K562 (cell line): ENCODE measurements around the gene RTCA. TPM values are rescaled to one million over a fixed set of nuclear protein-coding genes. Genes with fewer than 3 reads are reported as not detected.

Source experiments
- ATAC-seq: fragments of 200-7000 bp; cut with Tn5 transposase; 3 replicates; pipeline ENCODE4 v1.9.1; 2020; ENCODE audit warnings: moderate library complexity
- BruUV-seq: library from RNA; stranded (reverse); fragments of 400-500 nt; replicated peaks from 2 replicates; lab custom pipeline; 2021; lab: Mats Ljungman, UMichigan
- CTCF ChIA-PET: fragments of 300-600 bp; formaldehyde crosslinking; extraction: SDS; loops from one replicate; lab custom pipeline; 2021; ENCODE audit warnings: low intra/inter-chr PET ratio; lab: Yijun Ruan, JAX
- POLR2A ChIA-PET: fragments of 300-600, 350-650 bp; sonication (Branson Sonifier 250); formaldehyde crosslinking; extraction: SDS; loops from one replicate; lab custom pipeline; 2021; ENCODE audit warnings: antibody characterized with exemption, inconsistent platforms; lab: Yijun Ruan, JAX
- DNase-seq, 4 experiments: peaks; one replicate each; pipeline versions ENCODE4 v3.0.0 to v3.0.0-alpha.2; 2011 to 2018; ENCODE audit warnings: low spot score in 3 of 4, mixed read lengths in 3 of 4; ENCODE audit errors: extremely low read depth in 1 of 4
- FAIRE-seq: peaks from 2 replicates; lab custom pipeline; 2011; peaks lifted over from hg19 to GRCh38; lab: Jason Lieb, UNC
- H2AFZ ChIP-seq: 2 replicates; pipeline ENCODE4 v1.6.0; 2011; ENCODE audit warnings: low read depth, low read length, control low read depth, inconsistent platforms
- H3K27ac ChIP-seq: fragments of 200-600 bp; 3 replicates; pipeline ENCODE4 v1.8.0; 2011; ENCODE audit warnings: low read depth, mild to moderate bottlenecking, control low read depth, inconsistent platforms, low read length, moderate library complexity, mixed read lengths; ENCODE audit errors: extremely low read depth
- H3K27me3 ChIP-seq, 2 experiments: fragments of 300-600 bp in 1 of 2; 2 replicates in 1 of 2; 3 replicates in 1 of 2; pipeline versions ENCODE4 v1.6.0 to v1.8.0; 2011; ENCODE audit warnings: inconsistent platforms in 2 of 2, low read length in 2 of 2, mild to moderate bottlenecking in 1 of 2, mixed read lengths in 1 of 2, moderate library complexity in 1 of 2; ENCODE audit not compliant: control insufficient read depth in 2 of 2, insufficient read depth in 2 of 2
- H3K36me3 ChIP-seq: fragments of 300-600 bp; 3 replicates; pipeline ENCODE4 v1.8.0; 2011; ENCODE audit warnings: mild to moderate bottlenecking, low read length, inconsistent platforms; ENCODE audit not compliant: control insufficient read depth, insufficient read depth
- H3K4me1 ChIP-seq, 2 experiments: fragments of 200-600 bp in 1 of 2; replicated peaks in 1 of 2; 2 replicates in 1 of 2; 3 replicates in 1 of 2; pipeline versions ENCODE4 v1.5.1 to v1.8.0; 2011; ENCODE audit warnings: inconsistent platforms in 2 of 2, low read length in 2 of 2, mild to moderate bottlenecking in 1 of 2, mixed read lengths in 1 of 2, moderate library complexity in 1 of 2; ENCODE audit not compliant: control insufficient read depth in 2 of 2, insufficient read depth in 2 of 2
- H3K4me2 ChIP-seq: 2 replicates; pipeline ENCODE4 v1.6.1; 2011; ENCODE audit warnings: low read length, control low read depth, inconsistent platforms, mixed read lengths; ENCODE audit not compliant: insufficient read depth
- H3K4me3 ChIP-seq: fragments of 200-600 bp; sonication (generic), shearing (Covaris generic); 2 replicates; pipeline ENCODE4 v1.5.1; 2016; ENCODE audit warnings: control low read depth, inconsistent platforms
- H3K79me2 ChIP-seq: fragments of 200-600 bp; 3 replicates; pipeline ENCODE4 v1.8.0; 2011; ENCODE audit warnings: low read length, inconsistent platforms; ENCODE audit not compliant: control insufficient read depth, insufficient read depth
- H3K9ac ChIP-seq, 2 experiments: 2 replicates each; pipeline versions ENCODE4 v1.6.0 to v1.6.1; 2011; ENCODE audit warnings: low read depth in 2 of 2, low read length in 2 of 2, control low read depth in 1 of 2, inconsistent platforms in 1 of 2, mild to moderate bottlenecking in 1 of 2, mixed read lengths in 1 of 2; ENCODE audit not compliant: insufficient read depth in 1 of 2
- H3K9me1 ChIP-seq: one replicate; pipeline ENCODE4 v1.6.0; 2011; ENCODE audit warnings: inconsistent platforms, mild to moderate bottlenecking, low read length, moderate library complexity; ENCODE audit not compliant: control insufficient read depth, insufficient read depth
- H3K9me3 ChIP-seq: replicated peaks from 2 replicates; pipeline ENCODE4 v1.5.1; 2011; ENCODE audit warnings: low read depth, low read length, inconsistent platforms; ENCODE audit not compliant: control insufficient read depth, insufficient read depth
- H4K20me1 ChIP-seq: replicated peaks from 2 replicates; pipeline ENCODE4 v1.6.1; 2011; ENCODE audit warnings: low read length, inconsistent platforms, mixed read lengths; ENCODE audit not compliant: control insufficient read depth, insufficient read depth
- CREB5 ChIP-seq: fragments of 250-450 bp; sonication (Bioruptor Pico); IDR thresholded peaks from 2 replicates; pipeline ENCODE4 v1.5.0; 2020; ENCODE audit warnings: mild to moderate bottlenecking
- ESRRA ChIP-seq: fragments of 450-650 bp; IDR thresholded peaks from 2 replicates; pipeline ENCODE4 v1.6.1; 2014; ENCODE audit warnings: low read depth, mild to moderate bottlenecking, moderate library complexity, borderline replicate concordance
- NUFIP1 ChIP-seq: fragments of 450-650 bp; IDR thresholded peaks from 2 replicates; pipeline ENCODE4 v1.6.1; 2018; ENCODE audit not compliant: partially characterized antibody
- POLR3G ChIP-seq: IDR thresholded peaks from 2 replicates; pipeline ENCODE4 v1.6.1; 2011; ENCODE audit not compliant: insufficient read length, insufficient replicate concordance; ENCODE audit errors: extremely low read depth
- RCOR1 ChIP-seq, 2 experiments: IDR thresholded peaks; 2 replicates each; pipeline ENCODE4 v1.6.1; 2012; ENCODE audit warnings: low read depth in 2 of 2, low read length in 2 of 2, borderline replicate concordance in 1 of 2, improper control_type of control experiment in 1 of 2
- TRIM24 ChIP-seq, 2 experiments: fragments of 450-650 bp; IDR thresholded peaks; 2 replicates each; pipeline ENCODE4 v1.6.1; 2016
- TRIM28 ChIP-seq: fragments of 450-650 bp; IDR thresholded peaks from 2 replicates; pipeline ENCODE4 v1.6.1; 2017
- ZFPM2 ChIP-seq: fragments of 250-450 bp; sonication (Bioruptor Pico); IDR thresholded peaks from 2 replicates; pipeline ENCODE4 v1.5.1; 2022; ENCODE audit warnings: mild to moderate bottlenecking
- ZNF217 ChIP-seq: sonication (generic); formaldehyde crosslinking; IDR thresholded peaks from 2 replicates; pipeline ENCODE4 v1.8.0; 2022; ENCODE audit warnings: mild to moderate bottlenecking, missing genetic modification reagents
- ZNF316 ChIP-seq: fragments of 450-650 bp; IDR thresholded peaks from 2 replicates; pipeline ENCODE4 v1.6.1; 2016
- WGBS: fragments of 100-300 bp; shearing (Covaris generic); methylation state at CpG from one replicate; pipeline ENCODE4 v1.1.6; 2016; ENCODE audit warnings: low coverage, mixed read lengths; ENCODE audit not compliant: insufficient coverage; ENCODE audit errors: missing lambda C conversion rate; 5-methylcytosine and 5-hydroxymethylcytosine counted together
- in situ Hi-C: fragments of 300-500 bp; cut with MboI; formaldehyde crosslinking; loops from 4 replicates; pipeline ENCODE4 v1.15.0; 2018; ENCODE audit warnings: inconsistent platforms, mixed read lengths
- intact Hi-C: fragments of 100-400 bp; cut with micrococcal nuclease; formaldehyde crosslinking; loops from 2 replicates; pipeline ENCODE4 v1.14.2; 2022
- polyA plus RNA-seq, 8 experiments: library from polyadenylated mRNA; depleted of rRNA in 4 of 8; stranded (reverse) in 5 of 8; unstranded in 3 of 8; fragments of >200 nt; fragmentation: Nextera tagmentation in 2 of 8; fragmentation: Illumina TruSeq in 1 of 8; extraction: Ambion mirVana in 2 of 8; extraction: Trizol in 1 of 8; gene quantifications; 2 replicates each; pipeline versions ENCODE4 v1.2.1 to v1.2.3, GENCODE V29; 2011 to 2014; ENCODE audit warnings: inconsistent platforms in 1 of 8, missing spikeins in 1 of 8
- total RNA-seq, 7 experiments: library from RNA; depleted of rRNA in 6 of 7; stranded (reverse); fragments of >200 nt in 6 of 7; fragmentation: Illumina TruSeq in 2 of 7; extraction: Trizol in 2 of 7; gene quantifications; 2 replicates each; pipeline versions ENCODE4 v1.2.1 to v1.2.3, GENCODE V29; 2011 to 2021; ENCODE audit warnings: low replicate concordance in 1 of 7
- TF ChIP-seq, protein P1 (sequence below), 3 experiments: fragments of 200-800 bp in 1 of 3; fragments of 250-450 bp in 1 of 3; fragments of 450-650 bp in 1 of 3; sonication (Bioruptor Pico) in 1 of 3; sonication (Bioruptor generic) in 1 of 3; formaldehyde crosslinking in 1 of 3; IDR thresholded peaks; 2 replicates each; pipeline versions ENCODE4 v1.6.1 to v1.8.0; 2016 to 2022; ENCODE audit warnings: mild to moderate bottlenecking in 2 of 3, missing genetic modification characterization in 2 of 3, missing compliant biosample characterization in 1 of 3, moderate library complexity in 1 of 3

Gene RTCA
- total and polyA plus RNA-seq, 9 of the 15 experiments (the other 6 are each of a cell fraction or from before 2014, with no cell fraction given), result 11.6 to 57.2 (median 43.2) TPM

- BruUV-seq, result no TSS peak
- DNase-seq, result no peak
- in situ Hi-C loops, result no loop called here
- no peaks in the 10 kb centered on the region for H3K27me3 ChIP-seq
- intact Hi-C loops, result no loop called here
- H3K27ac ChIP-seq, result no peak overlapping the region
- peak overlapping the region; percentile 25; the same call in 1 of the 2 replicates for H2AFZ ChIP-seq
- CTCF ChIA-PET, result no interaction called here
- POLR2A ChIA-PET, result no interaction called here
- H3K36me3 ChIP-seq, result no peaks in the 10 kb centered on the region
- H3K9ac ChIP-seq, result no peak overlapping the region
- H3K4me3 ChIP-seq, result no peak overlapping the region
- WGBS, result 86% methylated on average over 7 of the region's 7 CpGs
- no peak overlapping the region for H3K4me2 ChIP-seq
- no peak for FAIRE-seq
- H3K4me1 ChIP-seq, result peaks cover 10 to 27% of the 10 kb centered on the region in 2 experiments
- H3K9me1 ChIP-seq, result no peaks in the 10 kb centered on the region
- ATAC-seq, result no peak
- H3K79me2 ChIP-seq, result no peaks in the 10 kb centered on the region
- TF ChIP-seq ZNF316 (peak; percentile 31; the same call in 1 of the 2 replicates), POLR3G (no peak), TRIM24 (IDR thresholded peaks at IDR 0.05) (peak; percentile 43 to 68; a peak in 3 of 4 replicates)
- H3K9me3 ChIP-seq, result no peaks in the 10 kb centered on the region; the same call in 1 of the 2 replicates
- no peaks in the 10 kb centered on the region for H4K20me1 ChIP-seq
Measured at GRCh38 chr1:100321100-100321493, 55.1 kb downstream of the RTCA start.

- ChIA-PET CTCF (interaction anchor here (0.6 kb wide), 1 partner anchor 41 kb away, joined by 3 read pairs; no protein-coding TSS in a partner anchor), POLR2A (no interaction called here)
- H3K27me3 ChIP-seq, result no peaks in the 10 kb centered on the region
- intact Hi-C loops, result no loop called here
- H3K9me1 ChIP-seq, result no peaks in the 10 kb centered on the region
- H3K4me3 ChIP-seq, result no peak overlapping the region
- ATAC-seq (no peak), FAIRE-seq (no peak), DNase-seq (no peak)
- no peaks in the 10 kb centered on the region for H3K79me2 ChIP-seq
- no peak overlapping the region for H3K4me2 ChIP-seq
- BruUV-seq, result no TSS peak
- H2AFZ ChIP-seq, result peak overlapping the region; percentile 25; the same call in 1 of the 2 replicates
- H4K20me1 ChIP-seq, result no peaks in the 10 kb centered on the region
- in situ Hi-C loops, result no loop called here
- no peak overlapping the region for H3K27ac ChIP-seq
- peaks cover 10 to 27% of the 10 kb centered on the region in 2 experiments for H3K4me1 ChIP-seq
- H3K36me3 ChIP-seq, result no peaks in the 10 kb centered on the region
- H3K9ac ChIP-seq, result no peak overlapping the region
- H3K9me3 ChIP-seq, result no peaks in the 10 kb centered on the region
- 78% methylated on average over 8 of the region's 8 CpGs for WGBS
- TF ChIP-seq TRIM28 (no peak), ZFPM2 (no peak), ZNF217 (CRISPR knock-in tag) (no peak), CREB5 (CRISPR knock-in tag) (no peak), ESRRA (no peak), RCOR1 (IDR thresholded peaks at IDR 0.05; ENCODE audit: borderline replicate concordance in 1 of 2, low read depth in 2 of 2, low read length in 2 of 2) (no peak), NUFIP1 (no peak)
- TF ChIP-seq, protein P1, sequence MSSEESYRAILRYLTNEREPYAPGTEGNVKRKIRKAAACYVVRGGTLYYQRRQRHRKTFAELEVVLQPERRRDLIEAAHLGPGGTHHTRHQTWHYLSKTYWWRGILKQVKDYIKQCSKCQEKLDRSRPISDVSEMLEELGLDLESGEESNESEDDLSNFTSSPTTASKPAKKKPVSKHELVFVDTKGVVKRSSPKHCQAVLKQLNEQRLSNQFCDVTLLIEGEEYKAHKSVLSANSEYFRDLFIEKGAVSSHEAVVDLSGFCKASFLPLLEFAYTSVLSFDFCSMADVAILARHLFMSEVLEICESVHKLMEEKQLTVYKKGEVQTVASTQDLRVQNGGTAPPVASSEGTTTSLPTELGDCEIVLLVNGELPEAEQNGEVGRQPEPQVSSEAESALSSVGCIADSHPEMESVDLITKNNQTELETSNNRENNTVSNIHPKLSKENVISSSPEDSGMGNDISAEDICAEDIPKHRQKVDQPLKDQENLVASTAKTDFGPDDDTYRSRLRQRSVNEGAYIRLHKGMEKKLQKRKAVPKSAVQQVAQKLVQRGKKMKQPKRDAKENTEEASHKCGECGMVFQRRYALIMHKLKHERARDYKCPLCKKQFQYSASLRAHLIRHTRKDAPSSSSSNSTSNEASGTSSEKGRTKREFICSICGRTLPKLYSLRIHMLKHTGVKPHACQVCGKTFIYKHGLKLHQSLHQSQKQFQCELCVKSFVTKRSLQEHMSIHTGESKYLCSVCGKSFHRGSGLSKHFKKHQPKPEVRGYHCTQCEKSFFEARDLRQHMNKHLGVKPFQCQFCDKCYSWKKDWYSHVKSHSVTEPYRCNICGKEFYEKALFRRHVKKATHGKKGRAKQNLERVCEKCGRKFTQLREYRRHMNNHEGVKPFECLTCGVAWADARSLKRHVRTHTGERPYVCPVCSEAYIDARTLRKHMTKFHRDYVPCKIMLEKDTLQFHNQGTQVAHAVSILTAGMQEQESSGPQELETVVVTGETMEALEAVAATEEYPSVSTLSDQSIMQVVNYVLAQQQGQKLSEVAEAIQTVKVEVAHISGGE (CRISPR knock-in tag; IDR thresholded peaks at IDR 0.05), result no peak
Measured at GRCh38 chr1:100321506-100321905, 55.5 kb downstream of the RTCA start.
